CD4-positive, alpha-beta T cell (primary cell): ENCODE data around the gene RUFY4. TPM values are rescaled to one million over a fixed set of nuclear protein-coding genes. Genes with fewer than 3 reads are reported as not detected.
A peak's percentile ranks its signal among the peaks of the same experiment; 100 is the strongest.

Experiments
- ATAC-seq: fragments of 200-7000 bp; cut with Tn5 transposase; one replicate; pipeline ENCODE4 v1.10.0; 2022; ENCODE audit warnings: mild to moderate bottlenecking; ENCODE audit not compliant: poor library complexity
- CTCF ChIA-PET: fragments of 350-600 bp; sonication (Branson Sonifier 250); formaldehyde crosslinking; loops from one replicate; lab custom pipeline; 2021; ENCODE audit warnings: antibody characterized with exemption, inconsistent platforms; lab: Charles Lee
- POLR2A ChIA-PET: fragments of 350-600 bp; sonication (Branson Sonifier 250); formaldehyde crosslinking; loops from one replicate; lab custom pipeline; 2021; ENCODE audit warnings: antibody characterized with exemption, inconsistent platforms; lab: Charles Lee
- DNase-seq, 14 experiments: peaks; one replicate each; pipeline ENCODE4 v3.0.0-alpha.2; 2013 to 2020; ENCODE audit warnings: mixed read lengths in 2 of 14
- H3K27ac ChIP-seq, 2 donors: one replicate each; pipeline versions ENCODE4 v1.5.1 to v1.7.0; 2013; ENCODE audit warnings: low read length in 2 of 2, low read depth in 1 of 2, mild to moderate bottlenecking in 1 of 2
- H3K27me3 ChIP-seq, 2 experiments: 1 replicate in 1 of 2; 2 replicates in 1 of 2; pipeline versions ENCODE4 v1.6.1 to v1.7.0; 2013; ENCODE audit warnings: low read length in 2 of 2, control low read depth in 1 of 2, mild to moderate bottlenecking in 1 of 2, moderate library complexity in 1 of 2; ENCODE audit not compliant: insufficient read depth in 2 of 2, control insufficient read depth in 1 of 2
- H3K36me3 ChIP-seq: one replicate; pipeline ENCODE4 v1.6.1; 2013; ENCODE audit warnings: low read length, control low read depth; ENCODE audit not compliant: insufficient read depth
- H3K4me1 ChIP-seq: one replicate; pipeline ENCODE4 v1.6.1; 2013; ENCODE audit warnings: low read length, control low read depth; ENCODE audit not compliant: insufficient read depth
- H3K4me3 ChIP-seq: one replicate; pipeline ENCODE4 v1.5.1; 2013; ENCODE audit warnings: mild to moderate bottlenecking, low read length, moderate library complexity
- H3K9me3 ChIP-seq, 2 experiments: 1 replicate in 1 of 2; 2 replicates in 1 of 2; pipeline versions ENCODE4 v1.6.1 to v1.7.0; 2013; ENCODE audit warnings: low read length in 2 of 2, mild to moderate bottlenecking in 2 of 2, control low read depth in 1 of 2, moderate library complexity in 1 of 2; ENCODE audit not compliant: control insufficient read depth in 1 of 2, insufficient read depth in 1 of 2
- H3K27ac Mint-ChIP-seq: one replicate; pipeline ENCODE4 v1.8.0; 2020; ENCODE audit warnings: mixed read lengths
- H3K27me3 Mint-ChIP-seq: one replicate; pipeline ENCODE4 v1.8.0; 2021; ENCODE audit warnings: mixed read lengths
- H3K36me3 Mint-ChIP-seq: one replicate; pipeline ENCODE4 v1.8.0; 2021; ENCODE audit warnings: low read depth, mixed read lengths
- H3K4me1 Mint-ChIP-seq: one replicate; pipeline ENCODE4 v1.8.0; 2021; ENCODE audit warnings: low read depth, mixed read lengths
- H3K4me3 Mint-ChIP-seq: one replicate; pipeline ENCODE4 v1.8.0; 2020; ENCODE audit warnings: mild to moderate bottlenecking, mixed read lengths
- H3K9me3 Mint-ChIP-seq: one replicate; pipeline ENCODE4 v1.8.0; 2020; ENCODE audit warnings: mixed read lengths
- intact Hi-C, 2 experiments: fragments of 100-400 bp; cut with DNase I in 1 of 2; cut with micrococcal nuclease in 1 of 2; formaldehyde crosslinking; loops; one replicate each; pipeline versions ENCODE4 v1.15.1 to v1.9.0; 2023 to 2025; cut with DNase I, micrococcal nuclease
- total RNA-seq, 174 experiments: library from RNA in 2 of 174; stranded (reverse) in 2 of 174; gene quantifications; one replicate each; pipeline ENCODE4 v1.2.3 and lab custom pipeline; 2021 to 2026
- TF ChIP-seq, protein P1 (sequence below): fragments of 200-600 bp; IDR thresholded peaks from one replicate; pipeline ENCODE4 v1.8.0; 2022; ENCODE audit warnings: antibody characterized with exemption, mild to moderate bottlenecking

The RUFY4 gene
- total RNA-seq, 2 experiments from 2014 or later: 0.78 to 0.85 TPM

DNA sequence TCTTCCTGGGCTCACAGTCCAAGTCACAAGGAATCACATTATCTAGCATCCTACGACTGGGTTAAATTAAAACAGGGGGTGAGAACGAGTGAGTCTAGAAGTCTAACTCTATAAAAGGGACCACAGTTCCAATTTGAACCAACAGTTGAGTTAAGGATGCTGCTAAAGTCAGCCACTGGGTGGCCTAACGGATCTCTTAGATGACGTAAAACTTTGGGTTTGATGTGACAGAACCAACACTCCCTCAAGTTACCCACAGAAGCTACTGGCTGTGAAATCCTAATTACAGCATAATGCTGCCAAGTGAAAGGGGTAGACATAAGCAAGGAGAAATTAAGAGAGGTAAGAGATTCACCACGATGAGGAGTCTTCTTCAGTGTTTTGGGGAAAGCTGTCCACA lies 32.7 kb upstream of the RUFY4 start:
- no peaks in the 10 kb centered on the region for H3K36me3 Mint-ChIP-seq
- H3K4me3 ChIP-seq: no peak overlapping the region
- POLR2A ChIA-PET: no interaction called here
- ATAC-seq: no peak
- CTCF ChIA-PET: no interaction called here
- H3K36me3 ChIP-seq: no peaks in the 10 kb centered on the region
- H3K4me1 ChIP-seq: peaks cover 19% of the 10 kb centered on the region
- no peaks in the 10 kb centered on the region for H3K9me3 ChIP-seq
- intact Hi-C loops: loop anchor here in 1 of 2 experiments (10.0 kb wide), 1 partner anchor 152 kb away; no protein-coding TSS in a partner anchor
- H3K4me3 Mint-ChIP-seq: no peak overlapping the region
- TF ChIP-seq, protein P1, sequence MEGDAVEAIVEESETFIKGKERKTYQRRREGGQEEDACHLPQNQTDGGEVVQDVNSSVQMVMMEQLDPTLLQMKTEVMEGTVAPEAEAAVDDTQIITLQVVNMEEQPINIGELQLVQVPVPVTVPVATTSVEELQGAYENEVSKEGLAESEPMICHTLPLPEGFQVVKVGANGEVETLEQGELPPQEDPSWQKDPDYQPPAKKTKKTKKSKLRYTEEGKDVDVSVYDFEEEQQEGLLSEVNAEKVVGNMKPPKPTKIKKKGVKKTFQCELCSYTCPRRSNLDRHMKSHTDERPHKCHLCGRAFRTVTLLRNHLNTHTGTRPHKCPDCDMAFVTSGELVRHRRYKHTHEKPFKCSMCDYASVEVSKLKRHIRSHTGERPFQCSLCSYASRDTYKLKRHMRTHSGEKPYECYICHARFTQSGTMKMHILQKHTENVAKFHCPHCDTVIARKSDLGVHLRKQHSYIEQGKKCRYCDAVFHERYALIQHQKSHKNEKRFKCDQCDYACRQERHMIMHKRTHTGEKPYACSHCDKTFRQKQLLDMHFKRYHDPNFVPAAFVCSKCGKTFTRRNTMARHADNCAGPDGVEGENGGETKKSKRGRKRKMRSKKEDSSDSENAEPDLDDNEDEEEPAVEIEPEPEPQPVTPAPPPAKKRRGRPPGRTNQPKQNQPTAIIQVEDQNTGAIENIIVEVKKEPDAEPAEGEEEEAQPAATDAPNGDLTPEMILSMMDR: no peak
- H3K27ac Mint-ChIP-seq: no peak overlapping the region
- peaks cover 28% of the 10 kb centered on the region for H3K27me3 Mint-ChIP-seq
- peak in 2 of 14 experiments; percentile 7 to 28 for DNase-seq
- no peaks in the 10 kb centered on the region for H3K9me3 Mint-ChIP-seq
- peaks cover 11% of the 10 kb centered on the region for H3K4me1 Mint-ChIP-seq
- no peak overlapping the region for H3K27ac ChIP-seq
- peaks cover 14 to 17% of the 10 kb centered on the region in 2 experiments for H3K27me3 ChIP-seq

DNA sequence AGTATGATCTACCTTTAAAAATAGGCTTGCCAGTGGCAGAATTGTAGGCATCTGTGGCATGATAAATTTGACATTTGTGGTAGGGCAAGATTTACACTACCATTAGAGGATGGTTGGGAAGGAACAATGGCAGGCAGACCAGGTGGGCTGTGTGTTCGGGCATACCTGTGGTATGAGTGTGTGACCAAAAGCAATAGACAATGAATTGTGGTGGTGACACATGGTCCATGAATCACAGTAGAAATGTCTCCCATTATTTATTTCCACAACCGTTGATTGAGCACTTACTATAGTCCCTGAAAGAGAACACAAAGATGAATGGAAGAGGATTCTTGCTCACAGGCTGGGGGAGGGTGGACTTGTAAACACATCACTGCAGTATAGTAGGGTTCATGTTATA lies 29.9 kb upstream of the RUFY4 start:
- Histone ChIP-seq H3K9me3 (peaks cover 0 to 8% of the 10 kb centered on the region in 2 experiments), H3K4me3 (no peak overlapping the region), H3K27me3 (peaks cover 14 to 17% of the 10 kb centered on the region in 2 experiments), H3K27ac (no peak overlapping the region), H3K36me3 (no peaks in the 10 kb centered on the region), H3K4me1 (peaks cover 15% of the 10 kb centered on the region)
- intact Hi-C loops: loop anchor here in 1 of 2 experiments (10.0 kb wide), 1 partner anchor 154 kb away; no protein-coding TSS in a partner anchor
- H3K27me3 Mint-ChIP-seq: peaks cover 32% of the 10 kb centered on the region
- no peak for ATAC-seq
- peaks cover 4% of the 10 kb centered on the region for H3K36me3 Mint-ChIP-seq
- ChIA-PET CTCF (no interaction called here), POLR2A (no interaction called here)
- no peak for DNase-seq
- H3K4me1 Mint-ChIP-seq: peaks cover 8% of the 10 kb centered on the region
- no peak overlapping the region for H3K4me3 Mint-ChIP-seq
- H3K27ac Mint-ChIP-seq: no peak overlapping the region
- no peaks in the 10 kb centered on the region for H3K9me3 Mint-ChIP-seq
- TF ChIP-seq, protein P1: no peak

DNA sequence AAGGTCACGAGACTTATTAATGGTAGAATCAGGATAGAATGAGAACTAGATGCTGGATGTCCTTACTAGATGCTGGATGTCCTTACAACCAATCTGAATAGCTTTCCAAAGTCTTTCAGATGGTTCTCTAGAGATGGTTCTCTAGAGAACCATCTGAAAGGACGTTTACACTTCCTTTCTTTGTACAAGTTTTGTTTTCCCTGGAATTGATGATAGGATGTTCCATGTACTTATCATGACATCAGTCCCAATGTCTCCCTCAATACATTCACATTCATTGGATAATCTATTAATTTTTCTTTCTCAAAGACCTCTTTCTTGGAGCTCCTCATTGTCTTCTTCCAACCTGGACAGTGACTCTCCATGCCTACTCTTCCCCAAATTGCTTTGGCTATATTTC lies 28.2 kb upstream of the RUFY4 start:
- ChIA-PET POLR2A (no interaction called here), CTCF (interaction anchor here (1.0 kb wide), 1 partner anchor 28 kb away, joined by 4 read pairs; the partner anchor contains the start of gene RUFY4)
- no peaks in the 10 kb centered on the region for H3K9me3 Mint-ChIP-seq
- H3K4me1 Mint-ChIP-seq: no peaks in the 10 kb centered on the region
- no peak overlapping the region for H3K27ac Mint-ChIP-seq
- TF ChIP-seq, protein P1: no peak
- Histone ChIP-seq H3K9me3 (peaks cover 0 to 8% of the 10 kb centered on the region in 2 experiments), H3K4me1 (no peaks in the 10 kb centered on the region), H3K36me3 (no peaks in the 10 kb centered on the region), H3K27ac (no peak overlapping the region), H3K4me3 (no peak overlapping the region), H3K27me3 (peaks cover 14 to 17% of the 10 kb centered on the region in 2 experiments)
- DNase-seq (no peak), ATAC-seq (no peak)
- peaks cover 32% of the 10 kb centered on the region for H3K27me3 Mint-ChIP-seq
- H3K4me3 Mint-ChIP-seq: no peak overlapping the region
- peaks cover 4% of the 10 kb centered on the region for H3K36me3 Mint-ChIP-seq
- intact Hi-C loops: no loop called here
